Measurements from ENCODE around the gene FAM234B. TPM values are rescaled to one million over a fixed set of nuclear protein-coding genes. Genes with fewer than 3 reads are reported as not detected.

The FAM234B gene
- total RNA-seq, 1 experiment from 2014 or later: 25.9 TPM

- no peaks in the 10 kb centered on the region for H3K27me3 Mint-ChIP-seq (ENCODE audit: low read depth)
- H3K9me3 Mint-ChIP-seq: no peaks in the 10 kb centered on the region
- peaks cover 61% of the 10 kb centered on the region for H3K36me3 Mint-ChIP-seq
- no peaks in the 10 kb centered on the region for H3K4me1 Mint-ChIP-seq
- H3K27ac Mint-ChIP-seq: no peak overlapping the region
- ChIA-PET POLR2A (no interaction called here), CTCF (interaction anchor here (1.1 to 1.3 kb wide), 2 partner anchors 10 to 83 kb away, joined by 3 to 4 read pairs; no protein-coding TSS in a partner anchor)
- DNase-seq (ENCODE audit: low spot score) (no peak), ATAC-seq (no peak)
- no peak overlapping the region for H3K4me3 Mint-ChIP-seq
- TF ChIP-seq, protein P1, sequence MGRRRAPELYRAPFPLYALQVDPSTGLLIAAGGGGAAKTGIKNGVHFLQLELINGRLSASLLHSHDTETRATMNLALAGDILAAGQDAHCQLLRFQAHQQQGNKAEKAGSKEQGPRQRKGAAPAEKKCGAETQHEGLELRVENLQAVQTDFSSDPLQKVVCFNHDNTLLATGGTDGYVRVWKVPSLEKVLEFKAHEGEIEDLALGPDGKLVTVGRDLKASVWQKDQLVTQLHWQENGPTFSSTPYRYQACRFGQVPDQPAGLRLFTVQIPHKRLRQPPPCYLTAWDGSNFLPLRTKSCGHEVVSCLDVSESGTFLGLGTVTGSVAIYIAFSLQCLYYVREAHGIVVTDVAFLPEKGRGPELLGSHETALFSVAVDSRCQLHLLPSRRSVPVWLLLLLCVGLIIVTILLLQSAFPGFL (CRISPR knock-in tag; IDR thresholded peaks at IDR 0.05; ENCODE audit: borderline replicate concordance): no peak
- TF ChIP-seq OVOL2 (CRISPR knock-in tag; IDR thresholded peaks at IDR 0.05; ENCODE audit: borderline replicate concordance) (no peak), GABPB1 (CRISPR knock-in tag; IDR thresholded peaks at IDR 0.05) (no peak), MLX (CRISPR knock-in tag; IDR thresholded peaks at IDR 0.05) (no peak), E2F1 (CRISPR knock-in tag; IDR thresholded peaks at IDR 0.05) (no peak), USF1 (CRISPR knock-in tag; IDR thresholded peaks at IDR 0.05) (no peak), ATF3 (CRISPR knock-in tag; conservative IDR thresholded peaks at IDR 0.05) (no peak)
- TF ChIP-seq, protein P2, sequence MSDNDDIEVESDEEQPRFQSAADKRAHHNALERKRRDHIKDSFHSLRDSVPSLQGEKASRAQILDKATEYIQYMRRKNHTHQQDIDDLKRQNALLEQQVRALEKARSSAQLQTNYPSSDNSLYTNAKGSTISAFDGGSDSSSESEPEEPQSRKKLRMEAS (CRISPR knock-in tag; IDR thresholded peaks at IDR 0.05): no peak
- TF ChIP-seq, protein P3, sequence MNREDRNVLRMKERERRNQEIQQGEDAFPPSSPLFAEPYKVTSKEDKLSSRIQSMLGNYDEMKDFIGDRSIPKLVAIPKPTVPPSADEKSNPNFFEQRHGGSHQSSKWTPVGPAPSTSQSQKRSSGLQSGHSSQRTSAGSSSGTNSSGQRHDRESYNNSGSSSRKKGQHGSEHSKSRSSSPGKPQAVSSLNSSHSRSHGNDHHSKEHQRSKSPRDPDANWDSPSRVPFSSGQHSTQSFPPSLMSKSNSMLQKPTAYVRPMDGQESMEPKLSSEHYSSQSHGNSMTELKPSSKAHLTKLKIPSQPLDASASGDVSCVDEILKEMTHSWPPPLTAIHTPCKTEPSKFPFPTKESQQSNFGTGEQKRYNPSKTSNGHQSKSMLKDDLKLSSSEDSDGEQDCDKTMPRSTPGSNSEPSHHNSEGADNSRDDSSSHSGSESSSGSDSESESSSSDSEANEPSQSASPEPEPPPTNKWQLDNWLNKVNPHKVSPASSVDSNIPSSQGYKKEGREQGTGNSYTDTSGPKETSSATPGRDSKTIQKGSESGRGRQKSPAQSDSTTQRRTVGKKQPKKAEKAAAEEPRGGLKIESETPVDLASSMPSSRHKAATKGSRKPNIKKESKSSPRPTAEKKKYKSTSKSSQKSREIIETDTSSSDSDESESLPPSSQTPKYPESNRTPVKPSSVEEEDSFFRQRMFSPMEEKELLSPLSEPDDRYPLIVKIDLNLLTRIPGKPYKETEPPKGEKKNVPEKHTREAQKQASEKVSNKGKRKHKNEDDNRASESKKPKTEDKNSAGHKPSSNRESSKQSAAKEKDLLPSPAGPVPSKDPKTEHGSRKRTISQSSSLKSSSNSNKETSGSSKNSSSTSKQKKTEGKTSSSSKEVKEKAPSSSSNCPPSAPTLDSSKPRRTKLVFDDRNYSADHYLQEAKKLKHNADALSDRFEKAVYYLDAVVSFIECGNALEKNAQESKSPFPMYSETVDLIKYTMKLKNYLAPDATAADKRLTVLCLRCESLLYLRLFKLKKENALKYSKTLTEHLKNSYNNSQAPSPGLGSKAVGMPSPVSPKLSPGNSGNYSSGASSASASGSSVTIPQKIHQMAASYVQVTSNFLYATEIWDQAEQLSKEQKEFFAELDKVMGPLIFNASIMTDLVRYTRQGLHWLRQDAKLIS (CRISPR knock-in tag; IDR thresholded peaks at IDR 0.05; ENCODE audit: borderline replicate concordance): no peak
These were observed 25.2 kb downstream of the FAM234B start for GRCh38 chr12:13069380-13069779.

DNA sequence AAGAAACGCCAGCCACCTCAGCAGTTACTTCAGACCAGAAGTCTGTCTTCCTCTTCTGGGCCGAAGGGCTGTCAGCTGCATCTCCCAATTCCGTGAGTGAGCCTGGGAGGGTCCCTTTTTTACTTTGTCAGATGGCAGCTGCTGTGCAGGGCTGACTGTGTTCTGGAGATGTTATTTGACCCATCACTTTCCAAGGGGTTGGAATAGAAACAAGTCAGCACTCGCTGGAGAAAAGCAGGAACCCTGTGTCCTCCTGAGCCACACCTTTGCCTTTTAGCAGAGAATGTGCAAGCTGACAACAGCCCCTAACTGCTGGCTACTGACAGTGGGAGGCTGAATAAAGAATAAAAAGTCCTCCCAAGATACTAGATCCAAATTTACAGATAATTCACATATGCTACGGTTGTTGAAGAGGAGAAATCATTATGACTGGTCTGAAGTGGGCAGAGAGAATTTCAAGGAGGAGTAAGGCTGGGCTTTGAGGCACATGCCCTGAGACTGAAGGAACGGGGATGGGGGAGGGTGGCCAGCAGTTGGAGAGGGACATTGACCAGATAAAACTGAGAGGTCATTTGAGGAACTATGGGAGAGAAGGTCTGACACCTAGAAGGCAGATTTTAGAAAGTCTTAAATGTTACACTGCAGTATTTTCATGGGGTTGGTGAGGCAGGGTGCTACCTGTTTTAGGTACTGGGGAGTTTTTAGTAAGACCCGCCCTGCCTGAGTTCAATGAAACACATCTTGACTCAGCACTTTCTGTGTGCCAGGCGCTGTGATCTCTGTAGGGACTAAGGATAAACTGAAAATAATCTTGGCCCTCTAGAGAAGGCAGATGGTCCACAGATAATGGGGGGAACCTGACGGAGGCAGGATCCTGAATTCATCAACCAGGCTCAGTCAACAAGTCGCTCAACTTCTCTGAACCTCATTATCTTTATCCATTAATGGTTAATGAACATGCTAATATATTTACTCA lies 27.4 kb downstream of the FAM234B start:
- H3K4me1 Mint-ChIP-seq: peaks cover 5% of the 10 kb centered on the region; the same call in 1 of the 2 replicates

More for the DNA sequence above, 27.4 kb downstream of the FAM234B start:
- ChIA-PET CTCF (no interaction called here), POLR2A (no interaction called here)
- peaks cover 72% of the 10 kb centered on the region for H3K36me3 Mint-ChIP-seq
- peak overlapping the region; percentile 15 for H3K27ac Mint-ChIP-seq
- TF ChIP-seq, protein P3 (CRISPR knock-in tag; IDR thresholded peaks at IDR 0.05; ENCODE audit: borderline replicate concordance): no peak
- TF ChIP-seq NFATC4 (CRISPR knock-in tag; IDR thresholded peaks at IDR 0.05) (no peak), ATF6 (CRISPR knock-in tag; IDR thresholded peaks at IDR 0.05) (no peak), NFE2L1 (CRISPR knock-in tag; IDR thresholded peaks at IDR 0.05) (no peak), ATF3 (CRISPR knock-in tag; conservative IDR thresholded peaks at IDR 0.05) (no peak), NR2C2 (CRISPR knock-in tag; IDR thresholded peaks at IDR 0.05) (no peak)
- H3K27me3 Mint-ChIP-seq (ENCODE audit: low read depth): no peaks in the 10 kb centered on the region
- DNase-seq (ENCODE audit: low spot score): no peak
- no peak overlapping the region for H3K4me3 Mint-ChIP-seq
- ATAC-seq: no peak
- no peaks in the 10 kb centered on the region for H3K9me3 Mint-ChIP-seq

Data from WTC11 (cell line).